ENCODE data around the gene NUDCD3. TPM values are rescaled to one million over a fixed set of nuclear protein-coding genes. Genes with fewer than 3 reads are reported as not detected.

Gene NUDCD3
- polyA plus RNA-seq, 1 donor (not counting 4 experiments of a cell fraction or from before 2014, with no cell fraction given): 58.7 TPM

- Histone ChIP-seq H3K4me1 (ENCODE audit: control insufficient read depth, extremely low read depth, insufficient read depth, low read length) (peaks cover under 1% of the 10 kb centered on the region), H3K36me3 (ENCODE audit: control insufficient read depth in 2 of 2, extremely low read depth in 1 of 2, insufficient read depth in 2 of 2, low read length in 2 of 2) (peaks cover 11 to 16% of the 10 kb centered on the region in 2 experiments), H3K9me3 (ENCODE audit: control insufficient read depth, low read depth, low read length) (no peaks in the 10 kb centered on the region), H3K9ac (ENCODE audit: control insufficient read depth, extremely low read depth, insufficient read depth, low read length) (no peak overlapping the region), H3K79me2 (ENCODE audit: control insufficient read depth, insufficient read depth, low read length) (peaks cover 75% of the 10 kb centered on the region), H3K4me3 (ENCODE audit: control insufficient read depth in 2 of 3, extremely low read depth in 1 of 3, insufficient read depth in 2 of 3, low read depth in 1 of 3, low read length in 3 of 3) (no peak overlapping the region), H3K27ac (ENCODE audit: control insufficient read depth, insufficient read depth, low read length) (no peak overlapping the region), H3K4me2 (ENCODE audit: control insufficient read depth, extremely low read depth, insufficient read depth, low read depth, low read length) (no peak overlapping the region), H4K20me1 (ENCODE audit: control insufficient read depth, extremely low read depth, insufficient read depth, low read length) (no peaks in the 10 kb centered on the region), H3K27me3 (ENCODE audit: control insufficient read depth, extremely low read depth, insufficient read depth, low read length) (no peaks in the 10 kb centered on the region), H2AFZ (ENCODE audit: control insufficient read depth, low read length) (no peak overlapping the region), H3K9me1 (ENCODE audit: control insufficient read depth, extremely low read depth, insufficient read depth, low read length) (no peaks in the 10 kb centered on the region)
- no peak for TF ChIP-seq EZH2 (IDR thresholded peaks at IDR 0.05; ENCODE audit: low read length)
- TF ChIP-seq CTCF (optimal IDR thresholded peaks at IDR 0.05 in 1 of 3, IDR thresholded peaks at IDR 0.05 in 1 of 3, conservative IDR thresholded peaks at IDR 0.05 in 1 of 3; ENCODE audit: extremely low read depth in 1 of 3, insufficient read depth in 2 of 3, low read length in 3 of 3): no peak
- DNase-seq (ENCODE audit: low read depth, low spot score) (no peak), FAIRE-seq (no peak)
- dilution Hi-C loops (cut with MboI; ENCODE audit: extremely low pct_ligation_motif_present, low sequenced_read_pairs): no loop called here
Observed at GRCh38 chr7:44455155-44455554, 35.3 kb downstream of the NUDCD3 start.

GRCh38 chr7:44454348-44454747 lies 36.1 kb downstream of the NUDCD3 start:
- DNase-seq (ENCODE audit: low read depth, low spot score) (no peak), FAIRE-seq (no peak)
- Histone ChIP-seq H3K4me3 (ENCODE audit: control insufficient read depth in 2 of 3, extremely low read depth in 1 of 3, insufficient read depth in 2 of 3, low read depth in 1 of 3, low read length in 3 of 3) (no peak overlapping the region), H3K9me3 (ENCODE audit: control insufficient read depth, low read depth, low read length) (no peaks in the 10 kb centered on the region), H4K20me1 (ENCODE audit: control insufficient read depth, extremely low read depth, insufficient read depth, low read length) (no peaks in the 10 kb centered on the region), H3K9me1 (ENCODE audit: control insufficient read depth, extremely low read depth, insufficient read depth, low read length) (no peaks in the 10 kb centered on the region), H3K79me2 (ENCODE audit: control insufficient read depth, insufficient read depth, low read length) (peaks cover 71% of the 10 kb centered on the region), H3K9ac (ENCODE audit: control insufficient read depth, extremely low read depth, insufficient read depth, low read length) (no peak overlapping the region), H3K4me1 (ENCODE audit: control insufficient read depth, extremely low read depth, insufficient read depth, low read length) (peaks cover 1% of the 10 kb centered on the region), H3K27me3 (ENCODE audit: control insufficient read depth, extremely low read depth, insufficient read depth, low read length) (no peaks in the 10 kb centered on the region), H3K4me2 (ENCODE audit: control insufficient read depth, extremely low read depth, insufficient read depth, low read depth, low read length) (no peak overlapping the region), H3K36me3 (ENCODE audit: control insufficient read depth in 2 of 2, extremely low read depth in 1 of 2, insufficient read depth in 2 of 2, low read length in 2 of 2) (peaks cover 11 to 16% of the 10 kb centered on the region in 2 experiments), H2AFZ (ENCODE audit: control insufficient read depth, low read length) (no peak overlapping the region), H3K27ac (ENCODE audit: control insufficient read depth, insufficient read depth, low read length) (no peak overlapping the region)
- TF ChIP-seq CTCF (optimal IDR thresholded peaks at IDR 0.05 in 1 of 3, IDR thresholded peaks at IDR 0.05 in 1 of 3, conservative IDR thresholded peaks at IDR 0.05 in 1 of 3; ENCODE audit: extremely low read depth in 1 of 3, insufficient read depth in 2 of 3, low read length in 3 of 3): no peak
- TF ChIP-seq EZH2 (IDR thresholded peaks at IDR 0.05; ENCODE audit: low read length): no peak
- dilution Hi-C loops (cut with MboI; ENCODE audit: extremely low pct_ligation_motif_present, low sequenced_read_pairs): no loop called here
